H1 (cell line): Measurements from ENCODE around the gene CPNE5. TPM values are rescaled to one million over a fixed set of nuclear protein-coding genes. Genes with fewer than 3 reads are reported as not detected.

Source experiments
- CTCF ChIA-PET: fragments of 300-600 bp; sonication (Branson Sonifier 250); formaldehyde crosslinking; loops from one replicate; lab custom pipeline; 2021; ENCODE audit not compliant: partially characterized antibody; lab: Charles Lee
- POLR2A ChIA-PET: fragments of 300-600 bp; sonication (Branson Sonifier 250); formaldehyde crosslinking; loops from one replicate; lab custom pipeline; 2021; ENCODE audit warnings: inconsistent platforms; ENCODE audit not compliant: partially characterized antibody; lab: Charles Lee
- DNase-seq, 2 experiments: peaks; one replicate each; pipeline versions ENCODE4 v3.0.0 to v3.0.0-alpha.2; 2010 to 2022; ENCODE audit warnings: low spot score in 2 of 2, low read depth in 1 of 2, mixed read lengths in 1 of 2
- FAIRE-seq: peaks from 2 replicates; lab custom pipeline; 2011; peaks lifted over from hg19 to GRCh38; lab: Jason Lieb, UNC
- H2AFZ ChIP-seq: 2 replicates; pipeline ENCODE4 v1.8.1; 2012; ENCODE audit warnings: low read length, inconsistent platforms
- H2AK5ac ChIP-seq: 2 replicates; pipeline ENCODE4 v1.6.1; 2013; ENCODE audit warnings: low read depth, low read length
- H2BK120ac ChIP-seq: replicated peaks from 2 replicates; pipeline ENCODE3; 2013; ENCODE audit warnings: low read depth, low read length, inconsistent platforms
- H2BK12ac ChIP-seq: 2 replicates; pipeline ENCODE4 v1.6.1; 2013; ENCODE audit warnings: low read depth, low read length
- H2BK15ac ChIP-seq: 2 replicates; pipeline ENCODE4 v1.6.1; 2013; ENCODE audit warnings: low read length
- H2BK20ac ChIP-seq: 2 replicates; pipeline ENCODE4 v1.6.1; 2013; ENCODE audit warnings: low read length
- H2BK5ac ChIP-seq: 2 replicates; pipeline ENCODE4 v1.6.1; 2013; ENCODE audit warnings: low read depth, low read length
- H3K14ac ChIP-seq: 2 replicates; pipeline ENCODE4 v1.6.1; 2013; ENCODE audit warnings: inconsistent platforms; ENCODE audit not compliant: insufficient read length
- H3K18ac ChIP-seq: 2 replicates; pipeline ENCODE4 v1.6.1; 2013; ENCODE audit warnings: low read length; ENCODE audit errors: extremely low read depth
- H3K23ac ChIP-seq: 2 replicates; pipeline ENCODE4 v1.6.1; 2013; ENCODE audit warnings: inconsistent platforms; ENCODE audit not compliant: insufficient read length
- H3K23me2 ChIP-seq: 2 replicates; pipeline ENCODE4 v1.6.1; 2013; ENCODE audit warnings: low read depth, low read length
- H3K27ac ChIP-seq: 2 replicates; pipeline ENCODE4 v1.6.1; 2011; ENCODE audit warnings: low read depth, low read length, inconsistent platforms
- H3K27me3 ChIP-seq, 4 experiments: replicated peaks in 1 of 4; 1 replicate in 1 of 4; 2 replicates in 3 of 4; pipeline versions ENCODE4 v1.6.1 to v1.8.1; 2011 to 2013; ENCODE audit warnings: low read length in 3 of 4, mild to moderate bottlenecking in 3 of 4, inconsistent platforms in 2 of 4, mixed read lengths in 2 of 4, moderate library complexity in 1 of 4; ENCODE audit not compliant: control insufficient read depth in 3 of 4, insufficient read depth in 3 of 4; ENCODE audit errors: extremely low read depth in 1 of 4
- H3K36me3 ChIP-seq, 4 experiments: 2 replicates each; pipeline versions ENCODE4 v1.6.1 to v1.8.1; 2011 to 2013; ENCODE audit warnings: mild to moderate bottlenecking in 4 of 4, low read length in 3 of 4, moderate library complexity in 2 of 4, control low read depth in 1 of 4, inconsistent platforms in 1 of 4; ENCODE audit not compliant: insufficient read depth in 4 of 4, control insufficient read depth in 2 of 4
- H3K4ac ChIP-seq: replicated peaks from 2 replicates; pipeline ENCODE3; 2013; ENCODE audit warnings: low read length, low read depth, mixed read lengths, inconsistent platforms; ENCODE audit not compliant: insufficient read length
- H3K4me1 ChIP-seq, 4 experiments: replicated peaks in 1 of 4; 1 replicate in 1 of 4; 2 replicates in 3 of 4; pipeline versions ENCODE4 v1.6.1 to v1.8.1; 2011 to 2013; ENCODE audit warnings: low read length in 3 of 4, inconsistent platforms in 2 of 4, mixed read lengths in 1 of 4; ENCODE audit not compliant: insufficient read depth in 4 of 4, control insufficient read depth in 3 of 4
- H3K4me2 ChIP-seq, 2 experiments: 2 replicates each; pipeline versions ENCODE4 v1.6.1 to v1.8.1; 2011 to 2013; ENCODE audit warnings: low read depth in 2 of 2, low read length in 2 of 2, control low read depth in 1 of 2, inconsistent platforms in 1 of 2, mild to moderate bottlenecking in 1 of 2; ENCODE audit not compliant: insufficient read depth in 1 of 2
- H3K4me3 ChIP-seq, 4 experiments: fragments of 200-600, 300-600 bp in 1 of 4; sonication (generic), shearing (Covaris generic), sonication (Bioruptor Twin) in 1 of 4; 2 replicates each; pipeline versions ENCODE4 v1.5.1 to v1.8.1; 2011 to 2016; ENCODE audit warnings: low read length in 4 of 4, low read depth in 3 of 4, control low read depth in 2 of 4, inconsistent platforms in 2 of 4, mild to moderate bottlenecking in 2 of 4, mixed read lengths in 1 of 4, moderate library complexity in 1 of 4; ENCODE audit not compliant: insufficient read depth in 2 of 4; ENCODE audit errors: extremely low read depth in 1 of 4
- H3K56ac ChIP-seq: replicated peaks from 2 replicates; pipeline ENCODE3; 2013; ENCODE audit warnings: low read depth, mild to moderate bottlenecking, mixed read lengths, low read length, inconsistent platforms; ENCODE audit not compliant: insufficient read length
- H3K79me1 ChIP-seq: 2 replicates; pipeline ENCODE4 v1.6.1; 2013; ENCODE audit warnings: low read depth, low read length, control low read depth
- H3K79me2 ChIP-seq, 2 experiments: 2 replicates each; pipeline versions ENCODE4 v1.6.1 to v1.8.1; 2012 to 2013; ENCODE audit warnings: low read length in 2 of 2, mild to moderate bottlenecking in 2 of 2, inconsistent platforms in 1 of 2; ENCODE audit not compliant: insufficient read depth in 2 of 2, control insufficient read depth in 1 of 2
- H3K9ac ChIP-seq, 4 experiments: replicated peaks in 1 of 4; 1 replicate in 1 of 4; 2 replicates in 3 of 4; pipeline versions ENCODE4 v1.6.1 to v1.8.1; 2011 to 2013; ENCODE audit warnings: low read depth in 3 of 4, low read length in 3 of 4, control low read depth in 2 of 4, mild to moderate bottlenecking in 2 of 4, moderate library complexity in 2 of 4, inconsistent platforms in 1 of 4; ENCODE audit errors: extremely low read depth in 1 of 4
- H3K9me3 ChIP-seq, 2 experiments: 2 replicates each; pipeline versions ENCODE4 v1.6.1 to v1.8.1; 2012 to 2013; ENCODE audit warnings: mild to moderate bottlenecking in 2 of 2, moderate library complexity in 2 of 2, control low read depth in 1 of 2, inconsistent platforms in 1 of 2, low read depth in 1 of 2, low read length in 1 of 2, mixed read lengths in 1 of 2; ENCODE audit not compliant: insufficient read depth in 2 of 2
- H4K20me1 ChIP-seq, 2 experiments: replicated peaks in 1 of 2; 2 replicates each; pipeline versions ENCODE3 to v1.8.1; 2011 to 2013; ENCODE audit warnings: inconsistent platforms in 2 of 2, low read length in 2 of 2, mild to moderate bottlenecking in 1 of 2; ENCODE audit not compliant: insufficient read depth in 2 of 2, control insufficient read depth in 1 of 2
- H4K5ac ChIP-seq: 2 replicates; pipeline ENCODE4 v1.6.1; 2013; ENCODE audit warnings: low read length, low read depth, mixed read lengths, inconsistent platforms; ENCODE audit not compliant: insufficient read length
- H4K8ac ChIP-seq: 2 replicates; pipeline ENCODE4 v1.8.0; 2013; ENCODE audit warnings: mild to moderate bottlenecking, moderate library complexity, low read length, inconsistent platforms; ENCODE audit not compliant: insufficient read depth; ENCODE audit errors: extremely low read depth
- H4K91ac ChIP-seq: replicated peaks from 2 replicates; pipeline ENCODE3; 2013; ENCODE audit warnings: low read length, mixed read lengths, inconsistent platforms; ENCODE audit not compliant: insufficient read length
- ASH2L ChIP-seq: fragments of 200-600, 300-600 bp; sonication (generic); IDR thresholded peaks from one replicate; pipeline ENCODE4 v1.7.1; 2017; ENCODE audit warnings: low read length
- BACH1 ChIP-seq: IDR thresholded peaks from 2 replicates; pipeline ENCODE4 v1.6.1; 2012; ENCODE audit warnings: low read length, improper control_type of control experiment
- CBX8 ChIP-seq: fragments of 300-800, 300-1000 bp; sonication (generic); IDR thresholded peaks from 2 replicates; pipeline ENCODE4 v1.7.1; 2016; ENCODE audit warnings: low read depth, low read length, borderline replicate concordance
- EGR1 ChIP-seq: IDR thresholded peaks from 2 replicates; pipeline ENCODE4 v1.6.1; 2011; ENCODE audit warnings: low read depth, low read length, borderline replicate concordance
- MAFK ChIP-seq: IDR thresholded peaks from 2 replicates; pipeline ENCODE4 v1.6.1; 2012; ENCODE audit warnings: low read depth, mild to moderate bottlenecking, improper control_type of control experiment, low read length
- NANOG ChIP-seq: IDR thresholded peaks from 2 replicates; pipeline ENCODE4 v1.6.1; 2011; ENCODE audit warnings: low read length, low read depth, mild to moderate bottlenecking, inconsistent platforms; ENCODE audit not compliant: insufficient read depth, poor library complexity, severe bottlenecking
- SIN3A ChIP-seq, 2 experiments: IDR thresholded peaks in 1 of 2; conservative IDR thresholded peaks in 1 of 2; 2 replicates each; pipeline ENCODE4 v1.6.1; 2011 to 2012; ENCODE audit warnings: low read length in 2 of 2, improper control_type of control experiment in 1 of 2, low read depth in 1 of 2, mild to moderate bottlenecking in 1 of 2
- SUZ12 ChIP-seq: fragments of 200-600 bp; sonication (generic); IDR thresholded peaks from 2 replicates; pipeline ENCODE4 v1.6.1; 2012; ENCODE audit warnings: mild to moderate bottlenecking, inconsistent platforms, low read length, moderate library complexity, mixed read lengths
- TBP ChIP-seq: IDR thresholded peaks from 2 replicates; pipeline ENCODE4 v1.6.1; 2011; ENCODE audit warnings: low read depth, low read length, improper control_type of control experiment
- TCF12 ChIP-seq: IDR thresholded peaks from 2 replicates; pipeline ENCODE4 v1.6.1; 2011; ENCODE audit warnings: low read depth, mild to moderate bottlenecking, low read length
- TEAD4 ChIP-seq: IDR thresholded peaks from 2 replicates; pipeline ENCODE4 v1.6.1; 2012; ENCODE audit warnings: low read depth, low read length, inconsistent platforms, mixed read lengths
- WGBS, 2 experiments: shearing (Covaris generic) in 1 of 2; methylation state at CpG; one replicate each; pipeline versions ENCODE4 v1.1.6 to v1.1.7; 2013 to 2015; ENCODE audit warnings: low lambda C conversion rate in 2 of 2, mixed read lengths in 2 of 2, inconsistent platforms in 1 of 2, low coverage in 1 of 2, missing lambda C conversion rate in 1 of 2; ENCODE audit not compliant: insufficient replicate concordance in 2 of 2, insufficient coverage in 1 of 2, insufficient read length in 1 of 2; ENCODE audit errors: extremely low coverage in 1 of 2, missing lambda C conversion rate in 1 of 2; 5-methylcytosine and 5-hydroxymethylcytosine counted together
- polyA plus RNA-seq, 7 experiments: library from polyadenylated mRNA; depleted of rRNA in 3 of 7; stranded (reverse) in 5 of 7; unstranded in 2 of 7; fragments of >200 nt in 5 of 7; fragments of 200-250 nt in 2 of 7; gene quantifications; 1 replicate in 5 of 7; 2 replicates in 1 of 7; 4 replicates in 1 of 7; pipeline versions ENCODE4 v1.2.1 to v1.2.3, GENCODE V29; 2011 to 2013; ENCODE audit warnings: missing spikeins in 2 of 7, mixed read lengths in 2 of 7
- total RNA-seq: library from RNA; stranded (reverse); fragmentation: NEBNext Ultra II Directional; extraction: Animal tissue kit (Norgen Biotek cat#: 25700); gene quantifications from 2 replicates; pipeline ENCODE4 v1.2.1, GENCODE V29; 2021
- TF ChIP-seq, protein P1 (sequence below), 3 experiments: IDR thresholded peaks; 1 replicate in 2 of 3; 2 replicates in 1 of 3; pipeline versions ENCODE4 v1.5.1 to v1.6.1; 2011; ENCODE audit warnings: low read length in 3 of 3, mild to moderate bottlenecking in 3 of 3, inconsistent platforms in 2 of 3, low read depth in 1 of 3, moderate library complexity in 1 of 3; ENCODE audit not compliant: insufficient read depth in 1 of 3; ENCODE audit errors: control extremely low read depth in 1 of 3

Gene CPNE5
- total and polyA plus RNA-seq, 2 of the 8 experiments (the other 6 are each of a cell fraction or from before 2014, with no cell fraction given), result 0.88 to 1.8 TPM

DNA sequence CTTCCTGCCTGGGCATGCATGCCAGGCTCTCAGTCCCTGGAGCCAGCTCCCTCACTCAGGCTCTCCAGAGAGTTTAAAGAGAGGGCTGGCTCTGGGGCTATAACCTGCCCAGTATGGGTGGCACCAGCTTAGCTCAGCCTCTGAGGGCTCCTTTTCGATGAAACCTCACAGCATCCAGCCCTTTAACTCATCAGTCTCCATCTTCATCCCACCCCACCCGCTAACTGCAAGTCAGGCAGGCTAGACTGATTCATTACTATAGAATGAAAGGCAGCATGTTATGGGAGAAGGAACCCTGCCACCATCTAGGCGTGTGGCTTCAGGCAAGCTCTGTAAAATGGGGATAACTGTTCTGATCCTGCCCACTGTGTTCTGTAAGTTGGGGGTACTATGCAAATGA is 88.2 kb downstream of the CPNE5 start:
- DNase-seq (no peak), FAIRE-seq (no peak)
- H3K36me3 ChIP-seq, result no peaks in the 10 kb centered on the region
- 83% methylated on average over 3 of the region's 3 CpGs; no CpG with 5 or more reads in 1 of the 2 experiments for WGBS, 2 experiments
- no peak overlapping the region for H2BK15ac ChIP-seq
- H3K4me3 ChIP-seq, result no peak overlapping the region
- H2AK5ac ChIP-seq, result no peak overlapping the region
- H3K9ac ChIP-seq, result no peak overlapping the region
- CTCF ChIA-PET, result interaction anchor here (0.9 to 6.9 kb wide), 7 partner anchors 8 to 136 kb away, joined by 3 to 51 read pairs (median 4); no protein-coding TSS in a partner anchor
- H3K9me3 ChIP-seq, result 0 out of 4 replicates have a peak, but pooled peaks cover 0 to 3% of the 10 kb centered on the region in 2 experiments
- no peak overlapping the region for H3K4me2 ChIP-seq
- H3K4ac ChIP-seq, result no peak overlapping the region
- H2BK12ac ChIP-seq, result no peak overlapping the region
- no peak overlapping the region for H4K8ac ChIP-seq
- no peak overlapping the region for H2BK120ac ChIP-seq
- H3K56ac ChIP-seq, result no peak overlapping the region
- H2BK5ac ChIP-seq, result no peak overlapping the region
- no peak overlapping the region for H4K5ac ChIP-seq
- no peaks in the 10 kb centered on the region for H3K79me2 ChIP-seq
- H3K23me2 ChIP-seq, result no peaks in the 10 kb centered on the region
- H3K18ac ChIP-seq, result no peak overlapping the region
- no peaks in the 10 kb centered on the region; a peak in 1 of 7 replicates for H3K27me3 ChIP-seq
- no peak overlapping the region for H3K27ac ChIP-seq
- H4K20me1 ChIP-seq, result no peaks in the 10 kb centered on the region
- H4K91ac ChIP-seq, result no peak overlapping the region
- H2BK20ac ChIP-seq, result no peak overlapping the region
- no peaks in the 10 kb centered on the region for H3K79me1 ChIP-seq
- H3K14ac ChIP-seq, result no peak overlapping the region
- H2AFZ ChIP-seq, result no peak overlapping the region
- peaks cover 0 to 2% (median 0%) of the 10 kb centered on the region in 4 experiments; a peak in 2 of 7 replicates for H3K4me1 ChIP-seq
- H3K23ac ChIP-seq, result no peak overlapping the region
- POLR2A ChIA-PET, result no interaction called here
- TF ChIP-seq MAFK (no peak), BACH1 (no peak), TEAD4 (no peak), EGR1 (no peak), CBX8 (no peak), NANOG (no peak), ASH2L (no peak), SIN3A (conservative IDR thresholded peaks at IDR 0.05 in 1 of 2, IDR thresholded peaks at IDR 0.05 in 1 of 2; ENCODE audit: low read depth in 1 of 2, low read length in 2 of 2) (no peak), SUZ12 (no peak), TBP (no peak), TCF12 (no peak)
- TF ChIP-seq, protein P1, sequence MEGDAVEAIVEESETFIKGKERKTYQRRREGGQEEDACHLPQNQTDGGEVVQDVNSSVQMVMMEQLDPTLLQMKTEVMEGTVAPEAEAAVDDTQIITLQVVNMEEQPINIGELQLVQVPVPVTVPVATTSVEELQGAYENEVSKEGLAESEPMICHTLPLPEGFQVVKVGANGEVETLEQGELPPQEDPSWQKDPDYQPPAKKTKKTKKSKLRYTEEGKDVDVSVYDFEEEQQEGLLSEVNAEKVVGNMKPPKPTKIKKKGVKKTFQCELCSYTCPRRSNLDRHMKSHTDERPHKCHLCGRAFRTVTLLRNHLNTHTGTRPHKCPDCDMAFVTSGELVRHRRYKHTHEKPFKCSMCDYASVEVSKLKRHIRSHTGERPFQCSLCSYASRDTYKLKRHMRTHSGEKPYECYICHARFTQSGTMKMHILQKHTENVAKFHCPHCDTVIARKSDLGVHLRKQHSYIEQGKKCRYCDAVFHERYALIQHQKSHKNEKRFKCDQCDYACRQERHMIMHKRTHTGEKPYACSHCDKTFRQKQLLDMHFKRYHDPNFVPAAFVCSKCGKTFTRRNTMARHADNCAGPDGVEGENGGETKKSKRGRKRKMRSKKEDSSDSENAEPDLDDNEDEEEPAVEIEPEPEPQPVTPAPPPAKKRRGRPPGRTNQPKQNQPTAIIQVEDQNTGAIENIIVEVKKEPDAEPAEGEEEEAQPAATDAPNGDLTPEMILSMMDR (IDR thresholded peaks at IDR 0.05; ENCODE audit: control extremely low read depth in 1 of 3, insufficient read depth in 1 of 3, low read depth in 1 of 3, low read length in 3 of 3), result no peak
